IPS-NIHi11 (cell line): ENCODE measurements around the gene ADCY4.
"Not testable (repeated sequence)": the region's sequence is repeated elsewhere in the genome, so short reads cannot be mapped to it uniquely, and the experiment has no call there.

Experiments used
- DNase-seq: peaks from one replicate; pipeline ENCODE4 v3.0.0; 2012; ENCODE audit warnings: mixed read lengths, low spot score

ADCY4 gene

GRCh38 chr14:24334431-24335291 lies at the start of gene ADCY4:
TSS of gene ADCY4 (minus strand) at chr14:24335071. CDS start at chr14:24334652, 419 bp downstream.
- DNase-seq = peak; percentile 52

- no peak for DNase-seq
Measured at GRCh38 chr14:24384169-24384568, 49.3 kb upstream of the ADCY4 start.

- no peak for DNase-seq
Measured at GRCh38 chr14:24382064-24382371, 47.1 kb upstream of the ADCY4 start.

GRCh38 chr14:24381363-24382063 lies 46.6 kb upstream of the ADCY4 start:
- DNase-seq = no peak

GRCh38 chr14:24379907-24380730 lies 45.2 kb upstream of the ADCY4 start:
- DNase-seq = no peak

- no peak for DNase-seq
Measured at GRCh38 chr14:24378981-24379906, 44.4 kb upstream of the ADCY4 start.

GRCh38 chr14:24378327-24378726 lies 43.5 kb upstream of the ADCY4 start:
- DNase-seq = no peak

GRCh38 chr14:24377657-24378056 lies 42.8 kb upstream of the ADCY4 start:
- no peak for DNase-seq

- no peak for DNase-seq
Measured at GRCh38 chr14:24377126-24377525, 42.3 kb upstream of the ADCY4 start.

GRCh38 chr14:24376448-24377070 lies 41.7 kb upstream of the ADCY4 start:
- DNase-seq = peak; percentile 70

GRCh38 chr14:24372701-24373416 lies 38.0 kb upstream of the ADCY4 start:
- DNase-seq = no peak

- DNase-seq = not testable (repeated sequence)
Measured at GRCh38 chr14:24371605-24372004, 36.7 kb upstream of the ADCY4 start.

GRCh38 chr14:24370748-24371147 lies 35.9 kb upstream of the ADCY4 start:
- no peak for DNase-seq

- DNase-seq = no peak
Measured at GRCh38 chr14:24369907-24370687, 35.2 kb upstream of the ADCY4 start.

- DNase-seq = no peak
Measured at GRCh38 chr14:24369463-24369862, 34.6 kb upstream of the ADCY4 start.

- peak; percentile 89 for DNase-seq
Measured at GRCh38 chr14:24368562-24369252, 33.8 kb upstream of the ADCY4 start.

- DNase-seq = peak; percentile 43
Measured at GRCh38 chr14:24368212-24368561, 33.3 kb upstream of the ADCY4 start.

- DNase-seq = peak; percentile 78
Measured at GRCh38 chr14:24367514-24368211, 32.8 kb upstream of the ADCY4 start, which contains the start of gene NFATC4. TSS of gene NFATC4 (plus strand) at chr14:24368184. CDS start at chr14:24368341, 157 bp downstream.
